Activated naive CD8-positive, alpha-beta T cell treated with anti-CD3 and anti-CD28 coated beads, Interleukin-2, amount 50 U/mL, for 24 hours (primary cell): ENCODE data around the gene UBE4A.
"Not testable (repeated sequence)": the region's sequence is repeated elsewhere in the genome, so short reads cannot be mapped to it uniquely, and the experiment has no call there.

ENCODE experiments used
- ATAC-seq: fragments of 150-1000 bp; cut with Tn5 transposase; one replicate; pipeline ENCODE4 v1.10.0; 2021
- DNase-seq: peaks from one replicate; pipeline ENCODE4 v3.0.0; 2021
- H3K27ac Mint-ChIP-seq: one replicate; pipeline ENCODE4 v1.8.0; 2021; ENCODE audit warnings: mild to moderate bottlenecking, mixed read lengths
- H3K27me3 Mint-ChIP-seq: one replicate; pipeline ENCODE4 v1.8.0; 2021; ENCODE audit warnings: mixed read lengths
- H3K36me3 Mint-ChIP-seq: one replicate; pipeline ENCODE4 v1.8.0; 2021; ENCODE audit warnings: low read depth, mixed read lengths
- H3K4me1 Mint-ChIP-seq: one replicate; pipeline ENCODE4 v1.8.0; 2021; ENCODE audit warnings: mixed read lengths
- H3K4me3 Mint-ChIP-seq: one replicate; pipeline ENCODE4 v1.8.0; 2021; ENCODE audit warnings: mild to moderate bottlenecking, moderate library complexity, mixed read lengths
- H3K9me3 Mint-ChIP-seq: one replicate; pipeline ENCODE4 v1.8.0; 2021; ENCODE audit warnings: mixed read lengths

UBE4A gene

GRCh38 chr11:118401880-118402590 is 42.6 kb downstream of the UBE4A start:
- H3K27ac Mint-ChIP-seq = peak overlapping the region; percentile 97
- H3K27me3 Mint-ChIP-seq = no peaks in the 10 kb centered on the region
- H3K4me3 Mint-ChIP-seq = peak overlapping the region; percentile 95
- peaks cover 39% of the 10 kb centered on the region for H3K36me3 Mint-ChIP-seq
- ATAC-seq (no peak), DNase-seq (no peak)
- no peaks in the 10 kb centered on the region for H3K9me3 Mint-ChIP-seq
- peaks cover 67% of the 10 kb centered on the region for H3K4me1 Mint-ChIP-seq

DNA sequence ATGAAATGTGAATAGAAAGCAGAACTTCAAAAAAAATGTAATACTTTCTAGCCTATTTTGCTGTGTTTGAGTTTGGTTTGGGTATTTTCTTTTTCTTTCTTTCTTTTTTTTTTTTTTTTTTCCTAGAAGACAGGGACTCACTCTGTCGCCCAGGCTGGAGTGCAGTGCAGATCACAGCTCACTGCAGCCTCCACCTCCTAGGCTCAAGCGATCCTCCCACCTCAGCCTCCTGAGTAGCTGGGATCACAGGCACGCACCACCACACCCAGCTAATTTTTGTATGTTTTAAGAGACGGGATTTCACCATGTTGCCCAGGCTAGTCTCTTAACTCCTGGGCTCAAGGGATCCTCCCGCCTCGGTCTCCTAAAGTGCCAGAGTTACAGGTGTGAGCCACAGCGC is 43.2 kb downstream of the UBE4A start:
- Mint-ChIP-seq H3K4me1 (peaks cover 66% of the 10 kb centered on the region), H3K27ac (peak overlapping the region; percentile 97), H3K36me3 (peaks cover 44% of the 10 kb centered on the region), H3K4me3 (peak overlapping the region; percentile 95)
- not testable (repeated sequence) for H3K27me3 Mint-ChIP-seq, H3K9me3 Mint-ChIP-seq, ATAC-seq, DNase-seq

- ATAC-seq = no peak
- peak overlapping the region; percentile 58 for H3K27ac Mint-ChIP-seq
- no peaks in the 10 kb centered on the region for H3K27me3 Mint-ChIP-seq
- H3K36me3 Mint-ChIP-seq = peaks cover 55% of the 10 kb centered on the region
- no peaks in the 10 kb centered on the region for H3K9me3 Mint-ChIP-seq
- DNase-seq = no peak
- H3K4me3 Mint-ChIP-seq = no peak overlapping the region
- peaks cover 41% of the 10 kb centered on the region for H3K4me1 Mint-ChIP-seq
Observed at GRCh38 chr11:118406599-118407166, 47.3 kb downstream of the UBE4A start.

DNA sequence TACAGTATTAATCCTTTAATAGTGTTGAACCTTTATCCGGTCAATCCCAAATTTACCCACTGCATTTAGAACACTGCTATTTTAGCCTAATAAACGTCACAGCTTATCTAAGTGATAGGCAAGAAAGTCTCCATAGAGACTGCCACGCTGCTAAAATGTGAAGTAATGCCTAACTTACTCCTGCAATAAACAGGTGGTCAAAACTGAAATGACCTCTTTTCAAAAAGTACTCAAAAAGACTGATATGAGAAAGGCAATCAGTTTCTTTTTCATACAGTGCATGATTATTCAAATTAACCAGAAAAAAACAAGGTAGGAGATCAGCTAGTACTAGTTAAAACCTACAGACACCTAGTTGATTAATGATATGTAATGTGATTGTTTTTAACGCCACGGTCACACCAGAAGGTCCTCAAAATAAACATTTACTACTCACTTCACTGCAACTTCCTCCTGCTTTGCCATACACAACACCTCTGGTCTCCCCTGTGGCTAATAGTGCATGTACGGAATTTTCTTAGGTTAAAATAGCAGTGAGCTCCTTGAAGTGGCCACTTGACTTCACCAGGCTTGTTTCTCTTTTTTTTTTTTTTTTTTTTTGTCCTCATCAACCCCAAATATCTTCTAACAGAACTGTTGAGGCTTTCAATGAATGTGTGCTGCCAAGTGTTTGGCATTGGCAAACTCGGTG is 50.8 kb downstream of the UBE4A start:
- ATAC-seq = no peak
- H3K36me3 Mint-ChIP-seq = peaks cover 42% of the 10 kb centered on the region

GRCh38 chr11:118411530-118411929 is 52.1 kb downstream of the UBE4A start:
- Mint-ChIP-seq H3K36me3 (peaks cover 35% of the 10 kb centered on the region), H3K27me3 (no peaks in the 10 kb centered on the region), H3K9me3 (no peaks in the 10 kb centered on the region), H3K4me1 (peaks cover 11% of the 10 kb centered on the region), H3K4me3 (no peak overlapping the region), H3K27ac (peak overlapping the region; percentile 1)
- ATAC-seq = no peak
- DNase-seq = no peak

More for the DNA sequence above, 50.8 kb downstream of the UBE4A start:
- Mint-ChIP-seq H3K4me1 (peaks cover 13% of the 10 kb centered on the region), H3K27ac (no peak overlapping the region), H3K9me3 (no peaks in the 10 kb centered on the region), H3K27me3 (no peaks in the 10 kb centered on the region), H3K4me3 (no peak overlapping the region)
- DNase-seq = no peak

- ATAC-seq = no peak
- Mint-ChIP-seq H3K36me3 (peaks cover 21% of the 10 kb centered on the region), H3K9me3 (no peaks in the 10 kb centered on the region), H3K27me3 (no peaks in the 10 kb centered on the region), H3K27ac (no peak overlapping the region), H3K4me3 (no peak overlapping the region), H3K4me1 (peaks cover 5% of the 10 kb centered on the region)
- no peak for DNase-seq
Observed at GRCh38 chr11:118412921-118413320, 53.5 kb downstream of the UBE4A start.

GRCh38 chr11:118415062-118415738 is 55.8 kb downstream of the UBE4A start:
- Mint-ChIP-seq H3K9me3 (no peaks in the 10 kb centered on the region), H3K4me3 (no peak overlapping the region), H3K27ac (no peak overlapping the region), H3K36me3 (peaks cover 3% of the 10 kb centered on the region), H3K27me3 (no peaks in the 10 kb centered on the region), H3K4me1 (no peaks in the 10 kb centered on the region)
- DNase-seq (no peak), ATAC-seq (no peak)

DNA sequence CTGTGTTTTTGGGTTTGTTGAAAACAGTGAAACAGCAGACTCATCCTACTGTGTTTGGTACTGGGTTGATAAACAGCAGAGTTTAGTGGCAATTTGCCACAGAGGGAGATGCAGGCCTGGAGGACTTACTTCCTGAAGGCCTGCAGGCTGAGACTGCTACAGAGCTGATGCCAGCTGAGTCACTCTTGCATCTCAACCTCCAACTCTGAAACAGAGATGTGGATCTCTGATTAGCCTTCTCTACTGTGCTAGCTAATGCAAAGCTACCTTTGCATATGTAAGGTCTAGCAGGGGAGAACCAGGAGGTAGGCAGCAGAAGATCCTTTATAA is 56.3 kb downstream of the UBE4A start:
- no peaks in the 10 kb centered on the region for H3K27me3 Mint-ChIP-seq

GRCh38 chr11:118416900-118417299 is 57.5 kb downstream of the UBE4A start:
- not testable (repeated sequence) for H3K4me1 Mint-ChIP-seq, DNase-seq, ATAC-seq, H3K4me3 Mint-ChIP-seq, H3K9me3 Mint-ChIP-seq, H3K27me3 Mint-ChIP-seq, H3K27ac Mint-ChIP-seq, H3K36me3 Mint-ChIP-seq

More for the DNA sequence above, 56.3 kb downstream of the UBE4A start:
- no peaks in the 10 kb centered on the region for H3K9me3 Mint-ChIP-seq
- no peak overlapping the region for H3K4me3 Mint-ChIP-seq
- no peaks in the 10 kb centered on the region for H3K36me3 Mint-ChIP-seq
- peak; percentile 84 for ATAC-seq
- no peaks in the 10 kb centered on the region for H3K4me1 Mint-ChIP-seq
- no peak for DNase-seq
- no peak overlapping the region for H3K27ac Mint-ChIP-seq

DNA sequence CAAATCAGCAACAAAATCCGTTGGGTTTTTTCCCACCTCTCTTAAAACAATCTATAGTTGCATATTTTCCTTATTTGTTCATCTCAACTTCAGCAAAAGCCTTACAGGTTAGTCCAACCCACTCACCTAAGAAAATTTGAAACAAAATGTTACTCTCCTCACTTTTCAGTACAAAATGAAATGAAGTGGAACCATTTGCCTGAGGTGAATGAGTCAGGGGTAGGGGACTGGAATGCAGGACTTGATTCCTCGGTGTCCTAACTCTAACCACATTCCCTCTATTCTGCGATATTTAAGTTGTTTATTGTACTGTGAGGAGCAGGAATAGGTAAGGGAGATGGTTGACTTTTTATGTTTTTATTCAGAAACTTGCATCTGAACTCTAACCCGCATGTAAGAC is 58.4 kb downstream of the UBE4A start:
- H3K4me1 Mint-ChIP-seq = no peaks in the 10 kb centered on the region
- no peak for DNase-seq
- H3K27ac Mint-ChIP-seq = no peak overlapping the region
- H3K36me3 Mint-ChIP-seq = no peaks in the 10 kb centered on the region
- no peak for ATAC-seq
- no peaks in the 10 kb centered on the region for H3K9me3 Mint-ChIP-seq
- H3K27me3 Mint-ChIP-seq = no peaks in the 10 kb centered on the region
- H3K4me3 Mint-ChIP-seq = no peak overlapping the region

- DNase-seq = no peak
- no peak for ATAC-seq
- H3K27ac Mint-ChIP-seq = no peak overlapping the region
- no peak overlapping the region for H3K4me3 Mint-ChIP-seq
- no peaks in the 10 kb centered on the region for H3K27me3 Mint-ChIP-seq
- no peaks in the 10 kb centered on the region for H3K36me3 Mint-ChIP-seq
- H3K4me1 Mint-ChIP-seq = no peaks in the 10 kb centered on the region
- H3K9me3 Mint-ChIP-seq = no peaks in the 10 kb centered on the region
Observed at GRCh38 chr11:118418766-118419165, 59.4 kb downstream of the UBE4A start.

DNA sequence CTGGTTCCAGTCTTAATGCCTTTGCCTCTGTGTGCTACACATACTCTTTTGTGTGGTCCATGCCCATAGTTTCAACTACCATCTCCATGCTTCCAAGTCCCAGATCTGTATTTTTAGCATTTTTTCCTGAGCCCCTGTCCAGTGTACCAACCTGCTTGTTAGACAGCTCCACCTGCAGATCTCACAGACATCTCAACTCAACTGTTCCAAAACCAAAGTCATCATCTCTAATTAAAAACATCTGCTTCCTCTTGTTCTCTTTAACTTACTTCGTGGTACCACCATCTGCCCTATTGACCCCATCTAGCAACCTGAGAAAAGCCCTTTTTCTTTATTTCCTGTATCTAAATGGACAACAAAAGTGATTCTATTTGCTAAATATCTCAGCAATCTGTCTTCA is 68.3 kb downstream of the UBE4A start:
- DNase-seq = no peak

GRCh38 chr11:118430956-118431355 is 71.6 kb downstream of the UBE4A start:
- ATAC-seq (no peak), DNase-seq (no peak)
- no peaks in the 10 kb centered on the region for H3K9me3 Mint-ChIP-seq
- no peaks in the 10 kb centered on the region for H3K36me3 Mint-ChIP-seq
- no peak overlapping the region for H3K27ac Mint-ChIP-seq
- H3K27me3 Mint-ChIP-seq = no peaks in the 10 kb centered on the region
- H3K4me3 Mint-ChIP-seq = no peak overlapping the region
- H3K4me1 Mint-ChIP-seq = peaks cover 15% of the 10 kb centered on the region

More for the DNA sequence above, 68.3 kb downstream of the UBE4A start:
- Mint-ChIP-seq H3K36me3 (no peaks in the 10 kb centered on the region), H3K4me1 (peaks cover 4% of the 10 kb centered on the region), H3K27me3 (no peaks in the 10 kb centered on the region), H3K27ac (no peak overlapping the region), H3K9me3 (no peaks in the 10 kb centered on the region), H3K4me3 (no peak overlapping the region)
- no peak for ATAC-seq

DNA sequence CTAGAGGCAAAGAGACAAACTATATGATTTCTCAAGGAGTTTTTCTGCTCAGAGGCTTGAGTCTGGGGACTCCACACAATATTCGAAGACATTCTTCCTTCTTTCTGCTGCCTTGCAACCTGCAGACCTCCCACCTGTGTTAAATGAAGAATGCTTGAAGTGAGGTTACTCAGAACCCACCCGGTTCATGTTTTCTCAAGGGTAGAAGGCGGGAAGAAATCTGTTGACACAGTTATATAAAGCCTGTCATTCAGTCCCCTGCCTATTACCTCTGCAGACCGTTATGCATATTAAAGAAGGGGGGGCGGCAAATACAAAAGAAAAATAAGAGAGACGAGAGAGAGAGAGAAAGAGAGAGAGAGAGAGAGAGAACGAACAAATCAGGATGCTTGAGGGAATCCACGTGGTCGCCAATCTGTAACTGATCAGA is 74.7 kb downstream of the UBE4A start:
- H3K4me3 Mint-ChIP-seq = peak overlapping the region; percentile 94
- no peaks in the 10 kb centered on the region for H3K27me3 Mint-ChIP-seq
- ATAC-seq = no peak
- peak; percentile 5 for DNase-seq
- H3K4me1 Mint-ChIP-seq = peaks cover 20% of the 10 kb centered on the region
- no peaks in the 10 kb centered on the region for H3K36me3 Mint-ChIP-seq
- H3K9me3 Mint-ChIP-seq = no peaks in the 10 kb centered on the region
- peak overlapping the region; percentile 91 for H3K27ac Mint-ChIP-seq
